Right atrium auricular region (tissue), 2 donors: ENCODE results near the gene SPAG8. TPM values are rescaled to one million over a fixed set of nuclear protein-coding genes. Genes with fewer than 3 reads are reported as not detected.

ENCODE experiments used
- DNase-seq: peaks from one replicate; pipeline ENCODE4 v3.0.0-alpha.2; 2019; ENCODE audit warnings: low spot score
- H3K27ac ChIP-seq, 2 donors: fragments of 200-600 bp; sonication (generic); 1 replicate in 1 of 2; 2 replicates in 1 of 2; pipeline ENCODE4 v1.5.1; 2016 to 2019
- H3K27me3 ChIP-seq, 2 donors: fragments of 200-600 bp; sonication (generic); one replicate each; pipeline versions ENCODE4 v1.5.1 to v1.6.0; 2017 to 2019
- H3K36me3 ChIP-seq: fragments of 200-600 bp; sonication (generic); one replicate; pipeline ENCODE4 v1.5.1; 2016
- H3K4me1 ChIP-seq, 2 donors: fragments of 200-600 bp; sonication (generic); one replicate each; pipeline versions ENCODE4 v1.5.1 to v1.6.0; 2017 to 2019
- H3K4me3 ChIP-seq, 2 donors: fragments of 200-600 bp; sonication (generic); 1 replicate in 1 of 2; 2 replicates in 1 of 2; pipeline ENCODE4 v1.5.1; 2017 to 2019; ENCODE audit warnings: mild to moderate bottlenecking in 1 of 2, moderate library complexity in 1 of 2
- H3K9me3 ChIP-seq, 2 donors: fragments of 200-600 bp; sonication (generic); one replicate each; pipeline ENCODE4 v1.5.1; 2019
- CTCF ChIP-seq, 2 donors: fragments of 200-600 bp; sonication (generic); IDR thresholded peaks; one replicate each; pipeline ENCODE4 v1.5.1; 2019; ENCODE audit warnings: antibody characterized with exemption in 2 of 2
- total RNA-seq, 2 donors: library from RNA; depleted of rRNA; stranded (reverse); fragments of >200 nt; gene quantifications; one replicate each; pipeline ENCODE4 v1.1.0, GENCODE V29; 2016

The SPAG8 gene
- total RNA-seq, 2 donors from 2014 or later = 1.6 to 4.1 TPM

DNA sequence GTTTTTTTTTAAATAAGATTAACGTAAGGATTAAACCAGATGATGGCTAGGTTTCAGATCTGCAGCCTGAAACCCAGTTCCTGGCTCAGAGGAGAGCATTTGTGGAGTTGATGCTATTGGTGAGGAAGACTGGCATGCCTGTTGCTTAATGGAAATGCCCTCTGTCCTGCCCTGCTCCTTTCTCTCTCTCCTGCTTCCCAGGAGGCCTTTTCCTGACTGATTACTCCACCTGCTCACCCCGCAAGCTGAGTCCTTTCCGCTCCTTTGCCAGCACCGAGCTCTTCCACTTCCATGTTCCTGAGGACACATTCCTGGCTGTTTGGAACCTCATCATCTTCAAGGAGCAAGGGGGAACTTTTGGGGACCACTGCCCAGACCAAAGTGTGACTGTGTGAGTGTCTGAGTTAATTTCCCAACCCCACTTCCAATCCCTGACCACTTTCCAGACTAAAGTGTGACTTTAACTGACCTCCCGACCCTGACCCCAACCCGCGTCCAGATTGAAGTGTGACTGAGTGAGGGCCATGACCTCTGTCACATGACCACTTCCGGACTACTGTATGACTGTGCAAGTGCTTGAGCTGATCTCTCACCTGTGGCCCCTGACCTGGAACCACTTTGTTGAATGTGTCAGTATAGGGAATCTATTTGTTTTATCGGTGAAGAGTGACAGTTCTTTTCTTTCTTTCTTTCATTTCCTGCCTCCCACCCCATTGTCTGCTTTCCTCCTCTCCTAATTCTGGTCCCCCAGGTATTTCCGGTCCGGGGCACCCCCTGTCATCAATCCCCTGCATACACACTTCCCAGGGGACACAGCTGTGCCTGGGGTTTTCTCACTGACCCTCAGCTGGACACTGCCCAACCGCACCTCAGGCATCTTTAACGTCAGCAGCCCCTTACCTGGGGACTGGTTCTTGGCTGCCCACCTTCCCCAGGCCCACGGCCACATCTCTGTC, 22.5 kb upstream of the SPAG8 start:
- peaks cover 0 to 49% of the 10 kb centered on the region in 2 donors for H3K4me1 ChIP-seq
- no peak for DNase-seq
- no peaks in the 10 kb centered on the region for H3K9me3 ChIP-seq
- no peaks in the 10 kb centered on the region for H3K27me3 ChIP-seq
- H3K36me3 ChIP-seq = no peaks in the 10 kb centered on the region
- H3K4me3 ChIP-seq = no peak overlapping the region
- TF ChIP-seq CTCF (IDR thresholded peaks at IDR 0.05) = no peak
- H3K27ac ChIP-seq = peak overlapping the region in 1 of 2 donors; percentile 74

GRCh38 chr9:35832814-35833213, 20.8 kb upstream of the SPAG8 start:
- Histone ChIP-seq H3K4me1 (peaks cover 0 to 54% of the 10 kb centered on the region in 2 donors), H3K9me3 (no peaks in the 10 kb centered on the region), H3K27me3 (no peaks in the 10 kb centered on the region), H3K27ac (peak overlapping the region; percentile 72 to 74), H3K36me3 (no peaks in the 10 kb centered on the region), H3K4me3 (no peak overlapping the region)
- no peak for TF ChIP-seq CTCF (IDR thresholded peaks at IDR 0.05)
- DNase-seq = no peak

DNA sequence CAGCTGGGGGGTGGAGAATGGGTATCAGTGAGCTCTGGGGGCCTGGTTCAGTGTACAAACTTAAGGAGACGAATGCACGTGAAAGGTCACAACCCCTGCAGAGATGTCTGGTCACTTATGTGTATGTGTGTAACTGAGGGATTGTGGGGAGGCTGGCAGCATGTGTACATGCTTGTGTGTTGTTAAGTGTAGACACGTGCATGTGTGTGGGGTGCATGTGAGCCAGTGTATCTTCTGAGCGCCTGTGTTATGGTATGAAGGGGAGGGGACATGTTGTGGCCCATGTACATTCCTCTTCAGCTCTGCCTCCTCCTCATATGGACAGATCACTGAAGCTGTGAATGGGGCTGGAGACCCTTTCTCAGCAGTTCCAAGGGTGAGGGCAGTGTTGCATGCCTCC, 19.0 kb upstream of the SPAG8 start:
- no peak for DNase-seq
- Histone ChIP-seq H3K27ac (no peak overlapping the region), H3K4me1 (peaks cover 0 to 54% of the 10 kb centered on the region in 2 donors), H3K9me3 (no peaks in the 10 kb centered on the region), H3K36me3 (no peaks in the 10 kb centered on the region), H3K4me3 (no peak overlapping the region), H3K27me3 (no peaks in the 10 kb centered on the region)
- TF ChIP-seq CTCF (IDR thresholded peaks at IDR 0.05) = no peak

DNA sequence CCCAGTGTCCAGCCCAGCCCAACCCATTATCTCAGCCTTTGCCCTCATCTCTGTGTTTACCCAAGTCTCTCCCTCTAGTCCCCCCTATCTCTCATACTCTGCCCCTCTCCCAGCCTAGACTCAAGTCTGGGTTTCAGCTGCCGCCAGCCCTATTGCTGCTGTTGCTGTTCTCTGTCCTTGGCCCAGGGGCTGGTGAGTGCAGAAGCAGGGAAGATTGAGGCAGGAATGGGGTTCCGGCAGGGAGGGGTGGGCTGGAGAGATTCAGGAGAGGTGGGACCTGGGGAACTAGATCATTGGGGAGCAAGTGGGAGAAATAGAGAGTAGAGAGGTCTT, 17.7 kb upstream of the SPAG8 start:
- DNase-seq = no peak
- Histone ChIP-seq H3K27ac (peak overlapping the region; percentile 89 to 95), H3K9me3 (no peaks in the 10 kb centered on the region), H3K4me3 (peak overlapping the region; percentile 51 to 72), H3K36me3 (no peaks in the 10 kb centered on the region), H3K27me3 (no peaks in the 10 kb centered on the region), H3K4me1 (peaks cover 0 to 54% of the 10 kb centered on the region in 2 donors)
- no peak for TF ChIP-seq CTCF (IDR thresholded peaks at IDR 0.05)

GRCh38 chr9:35829084-35829763, 17.2 kb upstream of the SPAG8 start, which contains the start of gene TMEM8B:
Gene TMEM8B (plus strand): TSS chr9:35829228. CDS start chr9:35829448, 220 bp downstream.
- H3K9me3 ChIP-seq = no peaks in the 10 kb centered on the region
- DNase-seq = peak; percentile 99
- peak within 1 kb of the TSS; percentile 51 to 72 for H3K4me3 ChIP-seq
- no peaks in the 10 kb centered on the region for H3K27me3 ChIP-seq
- H3K36me3 ChIP-seq = no peaks in the 10 kb centered on the region
- peak within 1 kb of the TSS; percentile 89 to 95 for H3K27ac ChIP-seq
- TF ChIP-seq CTCF (IDR thresholded peaks at IDR 0.05) = no peak
- peaks cover 0 to 49% of the 10 kb centered on the region in 2 donors for H3K4me1 ChIP-seq
